Parathyroid adenoma (tissue), 2 donors: Measurements from ENCODE around the gene FRMPD3.

Experiments
- H2AFZ ChIP-seq: fragments of 300-600 bp; sonication (generic); one replicate; pipeline ENCODE4 v1.7.0; 2017; ENCODE audit warnings: antibody characterized with exemption, mild to moderate bottlenecking
- H3K27ac ChIP-seq: fragments of 300-600 bp; sonication (generic); one replicate; pipeline ENCODE4 v1.7.0; 2017
- H3K27me3 ChIP-seq: fragments of 300-600 bp; sonication (generic); one replicate; pipeline ENCODE4 v1.7.0; 2017; ENCODE audit warnings: low read length; ENCODE audit not compliant: control insufficient read depth, insufficient read depth
- H3K36me3 ChIP-seq: fragments of 300-600 bp; sonication (generic); one replicate; pipeline ENCODE4 v1.7.0; 2017; ENCODE audit warnings: low read length; ENCODE audit not compliant: control insufficient read depth, insufficient read depth
- H3K4me1 ChIP-seq: fragments of 300-600 bp; sonication (generic); one replicate; pipeline ENCODE4 v1.7.0; 2017; ENCODE audit warnings: control low read depth
- H3K4me2 ChIP-seq: fragments of 300-600 bp; sonication (generic); one replicate; pipeline ENCODE4 v1.7.0; 2017; ENCODE audit warnings: low read length
- H3K4me3 ChIP-seq: fragments of 300-600 bp; sonication (generic); one replicate; pipeline ENCODE4 v1.7.0; 2017; ENCODE audit warnings: low read depth, low read length
- H3K79me2 ChIP-seq: fragments of 300-600 bp; sonication (generic); one replicate; pipeline ENCODE4 v1.7.0; 2017; ENCODE audit warnings: control low read depth
- H3K9ac ChIP-seq: fragments of 300-600 bp; sonication (generic); one replicate; pipeline ENCODE4 v1.7.0; 2017; ENCODE audit warnings: mild to moderate bottlenecking
- H3K9me3 ChIP-seq: fragments of 300-600 bp; sonication (generic); one replicate; pipeline ENCODE4 v1.7.0; 2017; ENCODE audit warnings: low read length; ENCODE audit not compliant: control insufficient read depth
- TF ChIP-seq, protein P1 (sequence below): fragments of 300-600 bp; sonication (generic); IDR thresholded peaks from one replicate; pipeline ENCODE4 v1.7.0; 2017; ENCODE audit warnings: antibody characterized with exemption, mild to moderate bottlenecking
- donor health status: primary hyperparathyroidism.

Gene FRMPD3

DNA sequence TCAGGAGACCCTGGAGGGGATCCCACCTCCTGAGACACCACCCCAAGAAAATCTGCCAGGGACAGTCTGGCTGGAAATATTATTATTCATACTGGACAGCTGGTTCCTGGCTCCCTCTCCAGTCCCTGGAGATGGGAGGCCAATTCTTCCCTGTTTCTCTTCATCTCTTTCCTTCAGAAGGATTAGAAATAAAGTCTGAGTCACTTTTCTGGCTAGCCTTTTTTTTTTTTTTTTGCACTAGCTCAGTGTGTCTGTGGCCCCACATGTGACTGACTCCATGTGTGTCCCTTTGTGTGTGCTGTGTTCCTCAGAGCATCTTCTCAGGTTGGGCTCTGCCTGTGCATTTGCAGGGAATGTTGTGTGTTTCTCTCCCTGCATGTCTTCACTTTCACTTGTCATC is 1.8 kb upstream of the FRMPD3 start:
- no peak overlapping the region for H3K27ac ChIP-seq
- no peak overlapping the region for H3K4me3 ChIP-seq
- TF ChIP-seq, protein P1, sequence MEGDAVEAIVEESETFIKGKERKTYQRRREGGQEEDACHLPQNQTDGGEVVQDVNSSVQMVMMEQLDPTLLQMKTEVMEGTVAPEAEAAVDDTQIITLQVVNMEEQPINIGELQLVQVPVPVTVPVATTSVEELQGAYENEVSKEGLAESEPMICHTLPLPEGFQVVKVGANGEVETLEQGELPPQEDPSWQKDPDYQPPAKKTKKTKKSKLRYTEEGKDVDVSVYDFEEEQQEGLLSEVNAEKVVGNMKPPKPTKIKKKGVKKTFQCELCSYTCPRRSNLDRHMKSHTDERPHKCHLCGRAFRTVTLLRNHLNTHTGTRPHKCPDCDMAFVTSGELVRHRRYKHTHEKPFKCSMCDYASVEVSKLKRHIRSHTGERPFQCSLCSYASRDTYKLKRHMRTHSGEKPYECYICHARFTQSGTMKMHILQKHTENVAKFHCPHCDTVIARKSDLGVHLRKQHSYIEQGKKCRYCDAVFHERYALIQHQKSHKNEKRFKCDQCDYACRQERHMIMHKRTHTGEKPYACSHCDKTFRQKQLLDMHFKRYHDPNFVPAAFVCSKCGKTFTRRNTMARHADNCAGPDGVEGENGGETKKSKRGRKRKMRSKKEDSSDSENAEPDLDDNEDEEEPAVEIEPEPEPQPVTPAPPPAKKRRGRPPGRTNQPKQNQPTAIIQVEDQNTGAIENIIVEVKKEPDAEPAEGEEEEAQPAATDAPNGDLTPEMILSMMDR, result no peak
- H3K79me2 ChIP-seq, result no peaks in the 10 kb centered on the region
- no peaks in the 10 kb centered on the region for H3K9me3 ChIP-seq
- no peaks in the 10 kb centered on the region for H3K36me3 ChIP-seq
- H3K9ac ChIP-seq, result no peak overlapping the region
- H3K4me2 ChIP-seq, result no peak overlapping the region
- H3K4me1 ChIP-seq, result no peaks in the 10 kb centered on the region
- H3K27me3 ChIP-seq, result no peaks in the 10 kb centered on the region
- no peak overlapping the region for H2AFZ ChIP-seq

GRCh38 chrX:107448625-107448997 is 841 bp upstream of the FRMPD3 start:
- Histone ChIP-seq H3K79me2 (no peaks in the 10 kb centered on the region), H3K36me3 (no peaks in the 10 kb centered on the region), H3K4me3 (no peak overlapping the region), H3K9me3 (no peaks in the 10 kb centered on the region), H3K9ac (no peak overlapping the region), H3K27me3 (no peaks in the 10 kb centered on the region), H2AFZ (peak overlapping the region; percentile 68), H3K4me1 (no peaks in the 10 kb centered on the region), H3K4me2 (no peak overlapping the region), H3K27ac (no peak overlapping the region)
- TF ChIP-seq, protein P1, result no peak

GRCh38 chrX:107450823-107451509 is 1.5 kb downstream of the FRMPD3 start:
- Histone ChIP-seq H3K4me2 (no peak overlapping the region), H3K79me2 (no peaks in the 10 kb centered on the region), H3K4me3 (no peak overlapping the region), H3K9me3 (no peaks in the 10 kb centered on the region), H3K27ac (no peak overlapping the region), H3K36me3 (no peaks in the 10 kb centered on the region), H2AFZ (no peak overlapping the region), H3K4me1 (no peaks in the 10 kb centered on the region), H3K9ac (no peak overlapping the region), H3K27me3 (no peaks in the 10 kb centered on the region)
- TF ChIP-seq, protein P1, result no peak

DNA sequence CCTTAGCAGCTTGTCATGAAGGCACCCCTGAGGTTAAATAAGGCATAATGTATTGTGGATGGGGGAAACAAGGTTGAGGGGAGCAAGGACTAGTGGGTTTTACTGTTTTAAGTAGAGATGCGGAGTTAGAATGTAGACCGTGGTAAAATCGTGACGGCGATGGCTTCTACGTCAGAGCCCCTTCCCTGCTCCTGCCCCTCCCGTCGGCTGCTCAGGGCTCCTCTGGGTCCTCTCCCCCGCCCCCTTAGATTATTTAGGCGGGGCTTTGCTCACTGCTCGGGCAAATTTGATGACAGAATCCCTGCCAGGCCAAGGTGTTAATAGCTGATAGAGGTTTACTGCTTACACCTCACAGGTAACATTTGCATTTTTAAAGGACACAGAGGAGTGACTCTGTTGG is 2.3 kb downstream of the FRMPD3 start:
- Histone ChIP-seq H3K9me3 (no peaks in the 10 kb centered on the region), H3K4me1 (no peaks in the 10 kb centered on the region), H3K79me2 (no peaks in the 10 kb centered on the region), H2AFZ (no peak overlapping the region), H3K4me2 (no peak overlapping the region), H3K9ac (no peak overlapping the region), H3K27me3 (no peaks in the 10 kb centered on the region), H3K4me3 (no peak overlapping the region), H3K36me3 (no peaks in the 10 kb centered on the region), H3K27ac (no peak overlapping the region)
- TF ChIP-seq, protein P1, result no peak

DNA sequence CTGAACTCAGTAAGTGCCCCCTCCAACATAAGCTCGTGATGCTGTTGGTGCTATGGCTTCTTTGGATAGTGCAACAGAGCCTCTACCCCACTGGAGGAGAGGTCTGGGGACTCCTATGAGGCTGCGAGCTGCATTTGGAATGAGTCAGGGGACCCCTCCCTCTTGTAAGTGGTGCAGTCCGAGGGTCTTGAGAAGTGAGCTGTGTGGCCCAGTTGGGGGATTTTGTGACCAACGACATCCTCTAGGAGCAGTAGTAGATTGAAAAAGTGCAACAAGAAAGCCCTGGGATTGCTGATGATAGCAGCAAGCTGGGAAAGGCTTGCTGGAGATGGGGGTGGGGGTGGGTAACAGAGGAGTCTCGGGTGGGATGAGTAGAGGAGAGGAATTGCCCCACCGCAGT is 3.1 kb downstream of the FRMPD3 start:
- H3K27ac ChIP-seq, result no peak overlapping the region
- no peak overlapping the region for H3K4me2 ChIP-seq
- no peak overlapping the region for H3K4me3 ChIP-seq
- no peaks in the 10 kb centered on the region for H3K36me3 ChIP-seq
- H3K4me1 ChIP-seq, result no peaks in the 10 kb centered on the region
- H3K79me2 ChIP-seq, result no peaks in the 10 kb centered on the region
- no peak overlapping the region for H2AFZ ChIP-seq
- TF ChIP-seq, protein P1, result no peak
- no peaks in the 10 kb centered on the region for H3K9me3 ChIP-seq
- no peak overlapping the region for H3K9ac ChIP-seq
- no peaks in the 10 kb centered on the region for H3K27me3 ChIP-seq
